GM12875 (cell line): ENCODE data around the gene IL1RAPL1.

Experiments used
- H3K4me3 ChIP-seq: one replicate; pipeline ENCODE4 v1.5.1; 2011; ENCODE audit warnings: low read depth, low read length, control low read depth
- TF ChIP-seq, protein P1 (sequence below): IDR thresholded peaks from 2 replicates; pipeline ENCODE4 v1.5.1; 2011; ENCODE audit warnings: low read depth, mild to moderate bottlenecking, control low read depth, inconsistent platforms, low read length, moderate library complexity, borderline replicate concordance; ENCODE audit not compliant: insufficient read depth

The IL1RAPL1 gene

GRCh38 chrX:29044423-29045184, 457.4 kb downstream of the IL1RAPL1 start:
- TF ChIP-seq, protein P1, sequence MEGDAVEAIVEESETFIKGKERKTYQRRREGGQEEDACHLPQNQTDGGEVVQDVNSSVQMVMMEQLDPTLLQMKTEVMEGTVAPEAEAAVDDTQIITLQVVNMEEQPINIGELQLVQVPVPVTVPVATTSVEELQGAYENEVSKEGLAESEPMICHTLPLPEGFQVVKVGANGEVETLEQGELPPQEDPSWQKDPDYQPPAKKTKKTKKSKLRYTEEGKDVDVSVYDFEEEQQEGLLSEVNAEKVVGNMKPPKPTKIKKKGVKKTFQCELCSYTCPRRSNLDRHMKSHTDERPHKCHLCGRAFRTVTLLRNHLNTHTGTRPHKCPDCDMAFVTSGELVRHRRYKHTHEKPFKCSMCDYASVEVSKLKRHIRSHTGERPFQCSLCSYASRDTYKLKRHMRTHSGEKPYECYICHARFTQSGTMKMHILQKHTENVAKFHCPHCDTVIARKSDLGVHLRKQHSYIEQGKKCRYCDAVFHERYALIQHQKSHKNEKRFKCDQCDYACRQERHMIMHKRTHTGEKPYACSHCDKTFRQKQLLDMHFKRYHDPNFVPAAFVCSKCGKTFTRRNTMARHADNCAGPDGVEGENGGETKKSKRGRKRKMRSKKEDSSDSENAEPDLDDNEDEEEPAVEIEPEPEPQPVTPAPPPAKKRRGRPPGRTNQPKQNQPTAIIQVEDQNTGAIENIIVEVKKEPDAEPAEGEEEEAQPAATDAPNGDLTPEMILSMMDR = no peak
- H3K4me3 ChIP-seq = no peak overlapping the region

GRCh38 chrX:29065477-29065876, 478.2 kb downstream of the IL1RAPL1 start:
- TF ChIP-seq, protein P1 = no peak
- H3K4me3 ChIP-seq = no peak overlapping the region

DNA sequence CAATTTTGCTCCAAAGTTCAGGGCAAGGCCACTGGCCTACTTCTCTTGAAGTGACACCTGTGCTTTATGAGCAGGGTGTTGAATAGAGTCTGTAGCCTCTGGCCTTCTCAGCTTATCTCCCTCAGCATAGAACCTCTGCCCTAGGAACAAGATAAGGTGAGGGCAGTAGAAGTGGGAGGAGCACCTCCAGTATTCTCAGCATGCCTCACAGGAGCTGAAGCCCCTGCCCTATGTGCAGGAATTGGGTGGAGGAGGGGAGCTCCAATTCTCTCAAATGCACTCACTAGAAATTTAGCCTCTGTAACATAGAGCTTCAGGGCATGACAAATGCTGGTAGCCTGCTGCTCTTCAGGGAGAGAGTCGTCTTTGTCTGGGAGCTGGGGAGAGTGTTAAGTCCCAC, 479.3 kb downstream of the IL1RAPL1 start:
- no peak overlapping the region for H3K4me3 ChIP-seq
- TF ChIP-seq, protein P1 = no peak

DNA sequence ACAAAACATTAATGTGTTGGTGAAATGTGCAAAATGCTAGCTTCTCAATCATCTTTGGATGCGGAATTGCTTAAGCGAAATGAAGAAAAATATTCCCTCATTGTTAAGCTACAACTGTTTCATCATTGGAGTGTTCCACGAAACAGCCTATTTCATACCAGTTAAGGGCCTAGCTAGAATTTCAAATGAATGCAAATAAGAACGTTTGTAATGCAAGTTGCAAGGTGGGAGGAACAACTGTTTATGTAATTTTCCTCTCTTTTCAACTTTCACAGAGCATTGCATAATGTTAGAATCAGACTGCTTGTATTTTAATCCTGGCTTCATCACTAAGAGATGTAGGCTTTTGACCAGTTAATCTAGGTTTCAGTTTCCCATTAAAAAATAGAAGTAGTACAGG, 480.1 kb downstream of the IL1RAPL1 start:
- H3K4me3 ChIP-seq = no peak overlapping the region
- TF ChIP-seq, protein P1 = no peak

GRCh38 chrX:29071525-29072320, 484.5 kb downstream of the IL1RAPL1 start:
- no peak overlapping the region for H3K4me3 ChIP-seq
- TF ChIP-seq, protein P1 = no peak

- H3K4me3 ChIP-seq = no peak overlapping the region
- TF ChIP-seq, protein P1 = no peak
These were observed 495.3 kb downstream of the IL1RAPL1 start for GRCh38 chrX:29082558-29082957.
